Activated CD8-positive, alpha-beta T cell treated with anti-CD3 and anti-CD28 coated beads, Interleukin-2, amount 10 ng/mL, durations not matched to agents 7 days and 5 days (primary cell): ENCODE results near the gene STK32B. TPM values are rescaled to one million over a fixed set of nuclear protein-coding genes. Genes with fewer than 3 reads are reported as not detected.

ENCODE experiments used
- ATAC-seq: fragments of 150-1000 bp; cut with Tn5 transposase; one replicate; pipeline ENCODE4 v1.10.0; 2021; ENCODE audit warnings: moderate library complexity
- CTCF ChIA-PET: fragments of 350-600 bp; sonication (Branson Sonifier 250); formaldehyde crosslinking; loops from one replicate; lab custom pipeline; 2021; ENCODE audit warnings: antibody characterized with exemption; lab: Charles Lee
- POLR2A ChIA-PET: fragments of 350-600 bp; sonication (Branson Sonifier 250); formaldehyde crosslinking; loops from one replicate; lab custom pipeline; 2021; ENCODE audit warnings: antibody characterized with exemption; lab: Charles Lee
- DNase-seq: peaks from one replicate; pipeline ENCODE4 v3.0.0-alpha.2; 2020
- H3K27ac Mint-ChIP-seq: one replicate; pipeline ENCODE4 v1.8.0; 2021; ENCODE audit warnings: mild to moderate bottlenecking, mixed read lengths
- H3K27me3 Mint-ChIP-seq: one replicate; pipeline ENCODE4 v1.8.0; 2021; ENCODE audit warnings: low read depth, mixed read lengths
- H3K36me3 Mint-ChIP-seq: one replicate; pipeline ENCODE4 v1.8.0; 2021; ENCODE audit warnings: low read depth, mixed read lengths
- H3K4me1 Mint-ChIP-seq: one replicate; pipeline ENCODE4 v1.8.0; 2021; ENCODE audit warnings: low read depth, mixed read lengths
- H3K4me3 Mint-ChIP-seq: one replicate; pipeline ENCODE4 v1.8.0; 2021; ENCODE audit warnings: mild to moderate bottlenecking, mixed read lengths
- H3K9me3 Mint-ChIP-seq: one replicate; pipeline ENCODE4 v1.8.0; 2022; ENCODE audit warnings: mixed read lengths; ENCODE audit not compliant: insufficient read depth
- total RNA-seq, 2 experiments: library from RNA; stranded (reverse); gene quantifications; one replicate each; pipeline ENCODE4 v1.2.3, GENCODE V29; 2021

The STK32B gene
- total RNA-seq, 2 experiments from 2014 or later = not detected

DNA sequence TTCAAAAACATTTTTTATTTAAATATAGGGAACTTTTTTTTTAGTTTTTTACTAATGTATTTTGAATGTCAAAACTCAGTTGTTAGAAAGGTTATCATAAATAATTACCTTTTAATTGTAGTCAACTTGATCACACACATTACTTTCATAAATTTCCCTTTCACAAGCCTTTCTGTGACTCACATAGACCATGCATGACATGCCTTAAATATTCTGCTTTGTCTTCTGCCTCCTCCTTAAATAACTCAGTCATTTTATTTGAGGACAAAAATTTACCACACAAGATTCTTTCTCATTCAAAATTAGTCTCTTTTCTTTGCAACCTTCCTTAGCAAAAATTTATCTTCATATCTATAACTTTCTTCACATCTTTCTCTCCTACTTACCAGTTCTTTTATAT lies 437.1 kb downstream of the STK32B start:
- DNase-seq (no peak), ATAC-seq (no peak)
- POLR2A ChIA-PET = no interaction called here
- Mint-ChIP-seq H3K4me3 (no peak overlapping the region), H3K27ac (no peak overlapping the region), H3K36me3 (no peaks in the 10 kb centered on the region), H3K9me3 (peaks cover 6% of the 10 kb centered on the region), H3K4me1 (no peaks in the 10 kb centered on the region), H3K27me3 (no peaks in the 10 kb centered on the region)
- CTCF ChIA-PET = no interaction called here

DNA sequence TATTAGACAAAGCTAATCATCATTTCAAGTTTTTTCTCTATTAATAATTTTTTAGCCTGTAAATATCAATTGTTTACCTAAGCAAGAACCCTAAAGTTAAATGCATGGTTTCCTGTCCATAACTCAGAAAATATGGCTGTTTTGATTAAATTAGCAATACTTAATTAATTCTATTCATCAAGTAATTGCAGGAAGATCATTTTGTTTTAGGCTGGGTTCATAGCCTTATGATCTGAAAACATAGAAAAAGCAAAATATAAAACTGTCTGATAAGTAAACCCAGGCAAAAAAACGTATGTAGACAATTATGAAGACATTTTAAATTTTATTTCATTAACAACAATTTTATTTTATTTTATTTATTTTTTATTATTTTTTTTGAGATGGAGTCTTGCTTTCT lies 438.0 kb downstream of the STK32B start:
- no peak overlapping the region for H3K4me3 Mint-ChIP-seq
- ATAC-seq (no peak), DNase-seq (no peak)
- H3K27me3 Mint-ChIP-seq = no peaks in the 10 kb centered on the region
- CTCF ChIA-PET = no interaction called here
- H3K27ac Mint-ChIP-seq = no peak overlapping the region
- peaks cover 6% of the 10 kb centered on the region for H3K9me3 Mint-ChIP-seq
- no peaks in the 10 kb centered on the region for H3K4me1 Mint-ChIP-seq
- POLR2A ChIA-PET = no interaction called here
- no peaks in the 10 kb centered on the region for H3K36me3 Mint-ChIP-seq

- Mint-ChIP-seq H3K36me3 (peaks cover 2% of the 10 kb centered on the region), H3K4me1 (no peaks in the 10 kb centered on the region), H3K4me3 (no peak overlapping the region), H3K9me3 (no peaks in the 10 kb centered on the region), H3K27ac (no peak overlapping the region), H3K27me3 (no peaks in the 10 kb centered on the region)
- ChIA-PET CTCF (no interaction called here), POLR2A (no interaction called here)
- no peak for ATAC-seq
- no peak for DNase-seq
Observed at GRCh38 chr4:5497489-5497888, 446.2 kb downstream of the STK32B start.

DNA sequence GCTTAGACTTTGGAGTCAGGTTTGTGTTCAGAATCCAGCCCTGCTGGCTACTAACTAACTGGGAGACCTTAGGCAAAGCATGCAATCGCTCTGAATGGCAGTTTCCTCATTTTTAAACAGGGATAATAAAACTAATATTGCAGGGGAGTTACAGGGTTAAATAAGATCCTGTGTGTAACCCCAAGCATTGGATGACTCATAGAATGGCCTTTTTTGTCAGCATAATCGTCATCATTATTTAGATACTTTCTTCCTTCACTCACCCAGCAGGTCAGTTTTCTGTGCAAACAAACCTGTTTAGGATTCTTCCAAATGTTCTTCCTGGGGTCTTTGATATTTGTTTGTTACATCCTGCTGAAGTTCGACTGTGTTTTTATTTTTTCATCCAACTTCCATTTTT lies 448.9 kb downstream of the STK32B start:
- no peak overlapping the region for H3K4me3 Mint-ChIP-seq

GRCh38 chr4:5503336-5503936 lies 452.2 kb downstream of the STK32B start:
- H3K27me3 Mint-ChIP-seq = no peaks in the 10 kb centered on the region
- no peak for ATAC-seq

More for the DNA sequence above, 448.9 kb downstream of the STK32B start:
- POLR2A ChIA-PET = no interaction called here
- H3K9me3 Mint-ChIP-seq = no peaks in the 10 kb centered on the region
- ATAC-seq (no peak), DNase-seq (no peak)
- no peak overlapping the region for H3K27ac Mint-ChIP-seq
- no peaks in the 10 kb centered on the region for H3K27me3 Mint-ChIP-seq
- H3K4me1 Mint-ChIP-seq = no peaks in the 10 kb centered on the region
- peaks cover 2% of the 10 kb centered on the region for H3K36me3 Mint-ChIP-seq
- CTCF ChIA-PET = no interaction called here

DNA sequence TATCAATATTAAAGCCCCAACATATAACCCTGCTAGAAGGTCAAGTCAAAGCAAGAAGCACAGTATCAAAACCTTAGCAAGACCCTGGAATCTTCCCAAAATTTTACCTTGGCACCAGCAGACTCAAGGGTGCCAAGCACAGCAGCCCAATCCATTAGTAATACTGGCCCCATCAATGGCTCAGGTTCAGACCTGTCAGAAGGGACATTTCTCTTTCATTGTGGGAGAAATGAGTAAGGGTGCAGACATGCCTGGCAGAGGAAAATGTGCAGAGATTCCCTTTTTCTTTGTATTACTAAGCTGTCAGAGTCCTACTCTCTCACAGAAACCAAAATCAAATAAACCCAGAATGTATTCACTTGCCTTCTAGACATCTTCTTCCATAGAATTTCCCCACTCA lies 453.2 kb downstream of the STK32B start:
- POLR2A ChIA-PET = no interaction called here

More at GRCh38 chr4:5503336-5503936, 452.2 kb downstream of the STK32B start:
- DNase-seq = no peak
- Mint-ChIP-seq H3K4me1 (no peaks in the 10 kb centered on the region), H3K36me3 (no peaks in the 10 kb centered on the region), H3K9me3 (no peaks in the 10 kb centered on the region), H3K27ac (no peak overlapping the region), H3K4me3 (no peak overlapping the region)
- ChIA-PET CTCF (no interaction called here), POLR2A (no interaction called here)

DNA sequence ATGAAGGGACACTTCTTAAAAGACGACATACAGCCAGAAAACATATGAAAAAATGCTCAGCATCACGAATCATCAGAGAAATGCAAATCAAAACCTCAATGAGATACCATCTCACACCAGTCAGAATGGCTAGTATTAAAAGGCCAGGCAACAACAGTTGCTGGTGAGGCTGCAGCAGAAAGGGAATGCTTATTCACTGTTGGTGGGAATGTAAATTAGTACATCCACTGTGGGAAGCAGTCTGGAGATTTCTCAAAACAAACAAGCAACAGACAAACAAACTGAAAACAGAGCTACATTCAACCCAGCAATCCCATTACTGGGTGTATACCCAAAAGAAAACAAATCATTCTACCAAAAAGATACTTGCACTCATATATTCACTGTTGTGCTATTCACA lies 459.2 kb downstream of the STK32B start:
- ATAC-seq = no peak
- H3K36me3 Mint-ChIP-seq = no peaks in the 10 kb centered on the region
- H3K4me3 Mint-ChIP-seq = no peak overlapping the region
- CTCF ChIA-PET = no interaction called here
- H3K27ac Mint-ChIP-seq = no peak overlapping the region
- H3K4me1 Mint-ChIP-seq = no peaks in the 10 kb centered on the region
- no peak for DNase-seq
- POLR2A ChIA-PET = no interaction called here
- H3K27me3 Mint-ChIP-seq = no peaks in the 10 kb centered on the region
- no peaks in the 10 kb centered on the region for H3K9me3 Mint-ChIP-seq

More for the DNA sequence above, 453.2 kb downstream of the STK32B start:
- Mint-ChIP-seq H3K4me3 (no peak overlapping the region), H3K9me3 (no peaks in the 10 kb centered on the region), H3K36me3 (no peaks in the 10 kb centered on the region), H3K4me1 (no peaks in the 10 kb centered on the region), H3K27ac (no peak overlapping the region), H3K27me3 (no peaks in the 10 kb centered on the region)
- DNase-seq = no peak
- ATAC-seq = no peak
- CTCF ChIA-PET = no interaction called here

DNA sequence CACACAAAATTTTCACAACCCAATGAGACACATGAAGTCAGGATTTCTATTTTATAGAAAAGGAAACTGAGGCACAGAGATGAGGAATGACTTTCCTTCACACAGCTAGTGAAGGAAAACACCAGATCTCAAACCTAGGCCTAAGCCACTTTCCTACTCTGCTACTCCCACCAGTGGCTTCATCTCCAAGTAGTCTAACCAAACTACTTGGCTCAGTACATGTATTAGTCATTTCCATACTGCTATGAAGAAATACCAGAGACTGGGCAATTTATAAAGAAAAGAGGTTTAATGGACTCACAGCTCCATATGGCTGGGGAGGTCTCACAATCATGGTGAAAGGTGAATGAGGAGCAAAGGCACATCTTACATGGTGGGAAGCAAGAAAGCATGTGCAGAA lies 460.5 kb downstream of the STK32B start:
- Mint-ChIP-seq H3K36me3 (no peaks in the 10 kb centered on the region), H3K4me1 (no peaks in the 10 kb centered on the region), H3K27ac (no peak overlapping the region), H3K4me3 (no peak overlapping the region), H3K9me3 (no peaks in the 10 kb centered on the region), H3K27me3 (no peaks in the 10 kb centered on the region)
- CTCF ChIA-PET = no interaction called here
- POLR2A ChIA-PET = no interaction called here
- ATAC-seq (no peak), DNase-seq (no peak)

DNA sequence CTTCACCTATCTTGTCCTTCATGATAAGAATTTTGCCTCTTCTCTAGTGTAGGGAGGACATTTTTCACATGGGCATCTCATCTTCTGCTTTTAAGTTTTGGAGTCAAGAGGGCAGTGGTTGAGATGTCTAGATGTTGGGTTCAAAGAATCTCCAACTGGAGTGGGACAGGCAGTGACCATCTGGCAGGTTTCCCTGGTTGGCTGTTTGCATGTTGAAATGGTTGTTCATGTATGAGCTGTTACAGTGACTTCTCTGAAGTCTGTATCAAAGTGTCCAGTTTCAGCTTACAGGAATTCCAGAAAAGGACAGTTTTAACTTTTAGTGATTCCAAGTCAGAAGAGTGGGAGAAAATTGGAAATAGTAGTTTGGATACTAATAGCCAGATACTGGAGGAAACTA lies 464.4 kb downstream of the STK32B start:
- ChIA-PET CTCF (no interaction called here), POLR2A (no interaction called here)
- no peaks in the 10 kb centered on the region for H3K9me3 Mint-ChIP-seq

DNA sequence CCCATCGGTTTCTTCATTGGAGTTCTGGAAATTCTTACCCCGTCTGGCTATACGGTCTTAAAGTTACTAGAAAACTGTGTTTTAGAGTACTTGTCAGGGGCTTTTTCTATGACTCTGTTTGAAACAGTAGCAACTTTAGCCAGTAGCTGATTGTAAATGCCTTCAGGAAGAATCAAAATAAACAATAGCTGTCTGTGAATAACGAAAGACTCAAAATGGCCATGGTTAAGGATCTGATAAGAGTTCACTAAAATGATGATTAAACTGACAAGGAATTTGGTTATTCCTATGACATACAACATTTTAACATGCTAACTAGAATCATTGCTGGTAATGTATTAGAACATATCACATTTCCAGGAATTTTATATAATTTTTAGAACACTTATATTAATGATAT lies 466.1 kb downstream of the STK32B start:
- POLR2A ChIA-PET = no interaction called here
- no peaks in the 10 kb centered on the region for H3K27me3 Mint-ChIP-seq
- CTCF ChIA-PET = no interaction called here
- no peak for DNase-seq
- no peak overlapping the region for H3K4me3 Mint-ChIP-seq
- no peaks in the 10 kb centered on the region for H3K9me3 Mint-ChIP-seq
- ATAC-seq = no peak
- no peaks in the 10 kb centered on the region for H3K36me3 Mint-ChIP-seq
- H3K27ac Mint-ChIP-seq = no peak overlapping the region
- no peaks in the 10 kb centered on the region for H3K4me1 Mint-ChIP-seq

More for the DNA sequence above, 464.4 kb downstream of the STK32B start:
- DNase-seq (no peak), ATAC-seq (no peak)
- H3K27ac Mint-ChIP-seq = no peak overlapping the region
- no peaks in the 10 kb centered on the region for H3K36me3 Mint-ChIP-seq
- no peak overlapping the region for H3K4me3 Mint-ChIP-seq
- no peaks in the 10 kb centered on the region for H3K4me1 Mint-ChIP-seq
- no peaks in the 10 kb centered on the region for H3K27me3 Mint-ChIP-seq

GRCh38 chr4:5524446-5525299 lies 473.4 kb downstream of the STK32B start:
- no peak overlapping the region for H3K4me3 Mint-ChIP-seq
- ChIA-PET CTCF (no interaction called here), POLR2A (no interaction called here)
- no peaks in the 10 kb centered on the region for H3K27me3 Mint-ChIP-seq
- no peaks in the 10 kb centered on the region for H3K9me3 Mint-ChIP-seq
- DNase-seq (no peak), ATAC-seq (no peak)
- H3K27ac Mint-ChIP-seq = no peak overlapping the region
- H3K36me3 Mint-ChIP-seq = no peaks in the 10 kb centered on the region
- H3K4me1 Mint-ChIP-seq = no peaks in the 10 kb centered on the region

DNA sequence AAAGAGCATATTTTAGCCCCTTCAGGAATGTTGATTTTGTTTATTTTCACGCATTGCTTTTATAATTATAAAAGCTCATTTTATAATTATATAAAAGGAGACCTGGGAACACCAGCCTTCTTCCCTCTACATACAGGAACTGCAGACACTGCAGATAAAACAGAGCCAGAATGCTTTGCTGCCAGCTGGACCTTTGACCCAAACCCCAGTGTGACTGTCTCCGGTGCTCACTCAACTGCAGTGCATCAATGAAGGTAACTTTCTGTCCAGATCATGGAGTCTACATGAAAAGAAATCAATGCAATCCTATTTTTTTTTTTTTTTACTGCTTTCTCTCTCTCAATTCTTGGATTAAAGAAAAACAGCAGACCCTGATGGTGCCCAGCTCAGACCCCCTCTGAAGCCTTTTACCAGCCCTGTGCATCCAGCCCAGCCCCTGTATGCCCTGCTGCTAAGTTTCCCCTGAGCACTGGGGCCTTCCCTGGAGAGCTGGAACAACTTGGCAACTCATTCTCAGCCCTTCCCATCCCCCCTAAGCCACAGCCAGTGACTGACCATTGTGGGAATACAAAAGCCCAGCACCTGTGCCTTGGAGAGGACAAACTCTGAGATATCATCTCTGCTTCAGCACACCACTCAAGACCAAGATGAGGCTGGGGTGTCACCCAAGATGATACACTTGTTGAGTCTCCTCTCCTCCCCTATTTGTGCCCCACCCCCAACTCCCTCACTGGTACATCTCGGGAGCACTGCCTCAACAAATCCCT lies 475.0 kb downstream of the STK32B start:
- no peaks in the 10 kb centered on the region for H3K4me1 Mint-ChIP-seq
- no peaks in the 10 kb centered on the region for H3K36me3 Mint-ChIP-seq
- ATAC-seq = no peak

More for the DNA sequence above, 475.0 kb downstream of the STK32B start:
- H3K9me3 Mint-ChIP-seq = no peaks in the 10 kb centered on the region
- ChIA-PET CTCF (no interaction called here), POLR2A (no interaction called here)
- no peak overlapping the region for H3K27ac Mint-ChIP-seq
- DNase-seq = no peak
- H3K27me3 Mint-ChIP-seq = no peaks in the 10 kb centered on the region
- no peak overlapping the region for H3K4me3 Mint-ChIP-seq
